ENCODE measurements around the gene AQP1. TPM values are rescaled to one million over a fixed set of nuclear protein-coding genes. Genes with fewer than 3 reads are reported as not detected.

The AQP1 gene
- total and polyA plus RNA-seq, 2 donors (not counting 1 experiment from before 2014, with no cell fraction given), result not detected

DNA sequence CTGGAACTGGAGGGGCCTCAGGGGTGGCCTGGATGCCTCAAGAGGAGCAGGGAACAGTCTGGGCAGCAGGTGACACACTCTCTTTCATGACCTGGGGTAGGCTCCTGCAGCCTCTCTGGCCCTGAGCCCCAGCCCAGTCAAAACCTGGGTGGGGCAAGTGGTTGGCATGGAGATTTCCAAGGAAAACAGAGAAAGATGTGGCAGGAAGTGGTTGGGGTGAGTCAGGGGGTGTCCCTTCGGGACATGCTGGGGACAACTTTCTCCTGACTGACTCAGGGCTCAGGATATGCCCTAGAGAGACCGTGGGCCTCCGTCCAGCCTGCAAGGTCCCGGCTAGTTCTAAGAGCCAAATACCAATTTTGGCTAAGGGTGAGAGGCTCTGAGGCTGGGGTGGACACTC, 2.9 kb downstream of the AQP1 start:
- ATAC-seq (ENCODE audit: low read depth) (no peak), DNase-seq (no peak)
- H3K27me3 ChIP-seq (replicated peaks in 1 of 4; ENCODE audit: control extremely low read depth in 1 of 4, control insufficient read depth in 3 of 4, insufficient read depth in 4 of 4, low read length in 3 of 4), result no peaks in the 10 kb centered on the region
- 67% methylated on average over 2 of the region's 4 CpGs for WGBS (ENCODE audit: insufficient coverage)
- no peaks in the 10 kb centered on the region for H3K79me2 ChIP-seq (ENCODE audit: control insufficient read depth, insufficient read depth, low read length)
- no peaks in the 10 kb centered on the region for H3K36me3 ChIP-seq (replicated peaks in 1 of 2; ENCODE audit: control extremely low read depth in 1 of 2, control insufficient read depth in 1 of 2, extremely low read depth in 1 of 2, insufficient read depth in 2 of 2, low read length in 1 of 2)
- no peak overlapping the region for H3K4me2 ChIP-seq (replicated peaks; ENCODE audit: low read depth, low read length, poor library complexity, severe bottlenecking)
- H3K27ac ChIP-seq (ENCODE audit: low read length in 2 of 2), result no peak overlapping the region
- ChIA-PET CTCF (no interaction called here), POLR2A (no interaction called here)
- no peak for TF ChIP-seq EZH2 (IDR thresholded peaks at IDR 0.05; ENCODE audit: borderline replicate concordance, insufficient read depth, low read depth, low read length, poor library complexity, severe bottlenecking)
- TF ChIP-seq, protein P1, sequence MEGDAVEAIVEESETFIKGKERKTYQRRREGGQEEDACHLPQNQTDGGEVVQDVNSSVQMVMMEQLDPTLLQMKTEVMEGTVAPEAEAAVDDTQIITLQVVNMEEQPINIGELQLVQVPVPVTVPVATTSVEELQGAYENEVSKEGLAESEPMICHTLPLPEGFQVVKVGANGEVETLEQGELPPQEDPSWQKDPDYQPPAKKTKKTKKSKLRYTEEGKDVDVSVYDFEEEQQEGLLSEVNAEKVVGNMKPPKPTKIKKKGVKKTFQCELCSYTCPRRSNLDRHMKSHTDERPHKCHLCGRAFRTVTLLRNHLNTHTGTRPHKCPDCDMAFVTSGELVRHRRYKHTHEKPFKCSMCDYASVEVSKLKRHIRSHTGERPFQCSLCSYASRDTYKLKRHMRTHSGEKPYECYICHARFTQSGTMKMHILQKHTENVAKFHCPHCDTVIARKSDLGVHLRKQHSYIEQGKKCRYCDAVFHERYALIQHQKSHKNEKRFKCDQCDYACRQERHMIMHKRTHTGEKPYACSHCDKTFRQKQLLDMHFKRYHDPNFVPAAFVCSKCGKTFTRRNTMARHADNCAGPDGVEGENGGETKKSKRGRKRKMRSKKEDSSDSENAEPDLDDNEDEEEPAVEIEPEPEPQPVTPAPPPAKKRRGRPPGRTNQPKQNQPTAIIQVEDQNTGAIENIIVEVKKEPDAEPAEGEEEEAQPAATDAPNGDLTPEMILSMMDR (IDR thresholded peaks at IDR 0.05), result no peak
- Mint-ChIP-seq H3K27ac (no peak overlapping the region), H3K4me1 (no peaks in the 10 kb centered on the region), H3K9me3 (ENCODE audit: insufficient read depth) (no peaks in the 10 kb centered on the region), H3K27me3 (peaks cover 5% of the 10 kb centered on the region), H3K4me3 (no peak overlapping the region)
- H4K20me1 ChIP-seq (ENCODE audit: control insufficient read depth, insufficient read depth, low read length, poor library complexity, severe bottlenecking), result no peaks in the 10 kb centered on the region
- no peak overlapping the region for H3K4me3 ChIP-seq (ENCODE audit: control extremely low read depth in 1 of 5, extremely low read depth in 1 of 5, insufficient read depth in 1 of 5, low read depth in 2 of 5, low read length in 4 of 5)
- no peak overlapping the region for H3K9ac ChIP-seq (ENCODE audit: low read length)
- H2AFZ ChIP-seq (ENCODE audit: insufficient read depth, low read depth, low read length, poor library complexity, severe bottlenecking), result no peak overlapping the region
- intact Hi-C loops (cut with micrococcal nuclease), result no loop called here
- no peaks in the 10 kb centered on the region for H3K4me1 ChIP-seq (ENCODE audit: control insufficient read depth in 2 of 2, insufficient read depth in 2 of 2, low read length in 2 of 2)
- no peaks in the 10 kb centered on the region for H3K9me3 ChIP-seq (ENCODE audit: control extremely low read depth in 1 of 3, control insufficient read depth in 2 of 3, insufficient read depth in 1 of 3, low read length in 2 of 3)

DNA sequence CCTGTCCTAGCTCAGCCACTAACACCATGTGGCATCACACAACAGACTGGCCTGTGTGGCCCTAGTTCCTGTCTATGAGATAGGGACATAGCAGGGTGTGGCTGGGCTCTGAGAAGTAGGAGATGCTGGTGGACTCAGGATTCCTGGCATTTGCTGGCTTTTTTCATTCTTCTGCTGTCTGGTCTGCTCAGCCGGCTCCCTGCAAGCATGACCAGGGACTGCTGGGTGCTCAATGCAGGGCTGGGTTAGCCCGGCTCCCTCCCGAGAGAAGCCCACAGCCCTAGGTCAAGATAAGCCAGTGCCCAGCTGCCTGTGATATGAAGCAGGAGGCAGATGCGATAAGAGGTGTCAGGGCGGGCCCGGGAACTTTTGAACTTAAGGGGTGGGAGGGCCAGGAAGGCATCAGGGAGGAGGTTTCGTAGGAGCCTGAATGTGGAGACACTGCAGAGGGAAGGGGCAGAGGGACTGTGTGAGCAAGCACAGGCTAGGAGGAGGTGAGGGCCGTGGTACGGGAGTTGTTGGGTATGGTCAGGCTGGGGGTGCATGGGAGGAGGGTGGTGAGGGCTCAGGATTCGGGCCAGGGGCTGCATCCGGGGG, 3.5 kb downstream of the AQP1 start:
- no peaks in the 10 kb centered on the region for H3K36me3 ChIP-seq (replicated peaks in 1 of 2; ENCODE audit: control extremely low read depth in 1 of 2, control insufficient read depth in 1 of 2, extremely low read depth in 1 of 2, insufficient read depth in 2 of 2, low read length in 1 of 2)
- H3K27ac ChIP-seq (ENCODE audit: low read length in 2 of 2), result no peak overlapping the region
- no peaks in the 10 kb centered on the region for H3K27me3 ChIP-seq (replicated peaks in 1 of 4; ENCODE audit: control extremely low read depth in 1 of 4, control insufficient read depth in 3 of 4, insufficient read depth in 4 of 4, low read length in 3 of 4)
- DNase-seq (no peak), ATAC-seq (ENCODE audit: low read depth) (no peak)
- no peaks in the 10 kb centered on the region for H3K4me1 Mint-ChIP-seq
- no peak overlapping the region for H3K4me3 Mint-ChIP-seq
- TF ChIP-seq, protein P1 (IDR thresholded peaks at IDR 0.05), result no peak
- no peak for TF ChIP-seq EZH2 (IDR thresholded peaks at IDR 0.05; ENCODE audit: borderline replicate concordance, insufficient read depth, low read depth, low read length, poor library complexity, severe bottlenecking)
- WGBS (ENCODE audit: insufficient coverage), result 91% methylated on average over 11 of the region's 11 CpGs
- peaks cover 5% of the 10 kb centered on the region for H3K27me3 Mint-ChIP-seq
- ChIA-PET CTCF (no interaction called here), POLR2A (no interaction called here)
- no peak overlapping the region for H2AFZ ChIP-seq (ENCODE audit: insufficient read depth, low read depth, low read length, poor library complexity, severe bottlenecking)
- no peaks in the 10 kb centered on the region for H3K9me3 ChIP-seq (ENCODE audit: control extremely low read depth in 1 of 3, control insufficient read depth in 2 of 3, insufficient read depth in 1 of 3, low read length in 2 of 3)
- no peaks in the 10 kb centered on the region for H3K9me3 Mint-ChIP-seq (ENCODE audit: insufficient read depth)
- H3K4me2 ChIP-seq (replicated peaks; ENCODE audit: low read depth, low read length, poor library complexity, severe bottlenecking), result no peak overlapping the region
- H3K9ac ChIP-seq (ENCODE audit: low read length), result no peak overlapping the region
- intact Hi-C loops (cut with micrococcal nuclease), result no loop called here
- H3K79me2 ChIP-seq (ENCODE audit: control insufficient read depth, insufficient read depth, low read length), result no peaks in the 10 kb centered on the region
- no peaks in the 10 kb centered on the region for H4K20me1 ChIP-seq (ENCODE audit: control insufficient read depth, insufficient read depth, low read length, poor library complexity, severe bottlenecking)
- H3K27ac Mint-ChIP-seq, result no peak overlapping the region
- no peak overlapping the region for H3K4me3 ChIP-seq (ENCODE audit: control extremely low read depth in 1 of 5, extremely low read depth in 1 of 5, insufficient read depth in 1 of 5, low read depth in 2 of 5, low read length in 4 of 5)
- H3K4me1 ChIP-seq (ENCODE audit: control insufficient read depth in 2 of 2, insufficient read depth in 2 of 2, low read length in 2 of 2), result no peaks in the 10 kb centered on the region
